AG20443 (cell line): ENCODE measurements around the gene TUBB3.

Experiments used
- DNase-seq: peaks from one replicate; pipeline ENCODE4 v3.0.0; 2012; ENCODE audit warnings: low spot score, mixed read lengths

TUBB3 gene

GRCh38 chr16:89938175-89938885, 15.2 kb downstream of the TUBB3 start:
- no peak for DNase-seq

DNA sequence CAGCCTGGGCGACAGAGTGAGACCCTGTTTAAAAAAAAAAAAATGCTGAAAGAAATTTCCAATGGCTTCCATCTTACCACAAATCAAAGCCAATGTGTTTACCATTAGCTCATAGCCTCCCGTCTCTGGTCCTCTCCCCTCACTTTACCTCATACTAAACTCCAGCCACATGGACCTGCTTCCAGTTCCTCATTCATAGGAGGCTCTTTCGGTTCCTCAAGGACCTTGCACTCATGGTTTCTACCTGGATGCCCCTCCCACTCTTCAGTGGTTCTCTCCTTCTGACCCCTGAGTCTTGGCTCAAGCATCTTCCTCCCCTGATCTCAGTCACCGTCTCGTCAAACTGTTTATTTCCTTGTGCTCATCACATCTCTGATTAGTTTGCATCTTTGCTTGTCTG, 21.6 kb downstream of the TUBB3 start:
- no peak for DNase-seq

GRCh38 chr16:89945654-89946053, 22.5 kb downstream of the TUBB3 start:
- DNase-seq = no peak

DNA sequence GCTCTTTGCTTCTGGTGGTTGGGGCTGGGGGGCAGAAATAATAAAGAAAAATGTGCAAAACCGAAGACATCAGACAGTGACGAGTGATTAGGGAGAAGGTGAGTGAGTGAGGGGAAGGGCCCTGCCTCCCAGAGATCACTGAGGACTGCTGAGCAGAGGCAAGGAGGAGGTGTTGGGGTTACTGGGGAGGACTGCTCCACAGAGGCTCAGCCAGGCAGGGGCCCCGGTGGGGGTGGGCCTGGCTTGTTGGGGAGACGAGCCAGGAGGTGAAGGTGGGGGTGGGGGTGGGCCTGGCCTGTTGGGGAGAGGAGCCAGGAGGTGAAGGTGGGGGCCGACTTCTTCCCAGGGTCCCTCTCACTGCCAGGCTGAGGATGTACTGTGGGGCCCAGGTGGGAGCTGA, 23.4 kb downstream of the TUBB3 start:
- no peak for DNase-seq

DNA sequence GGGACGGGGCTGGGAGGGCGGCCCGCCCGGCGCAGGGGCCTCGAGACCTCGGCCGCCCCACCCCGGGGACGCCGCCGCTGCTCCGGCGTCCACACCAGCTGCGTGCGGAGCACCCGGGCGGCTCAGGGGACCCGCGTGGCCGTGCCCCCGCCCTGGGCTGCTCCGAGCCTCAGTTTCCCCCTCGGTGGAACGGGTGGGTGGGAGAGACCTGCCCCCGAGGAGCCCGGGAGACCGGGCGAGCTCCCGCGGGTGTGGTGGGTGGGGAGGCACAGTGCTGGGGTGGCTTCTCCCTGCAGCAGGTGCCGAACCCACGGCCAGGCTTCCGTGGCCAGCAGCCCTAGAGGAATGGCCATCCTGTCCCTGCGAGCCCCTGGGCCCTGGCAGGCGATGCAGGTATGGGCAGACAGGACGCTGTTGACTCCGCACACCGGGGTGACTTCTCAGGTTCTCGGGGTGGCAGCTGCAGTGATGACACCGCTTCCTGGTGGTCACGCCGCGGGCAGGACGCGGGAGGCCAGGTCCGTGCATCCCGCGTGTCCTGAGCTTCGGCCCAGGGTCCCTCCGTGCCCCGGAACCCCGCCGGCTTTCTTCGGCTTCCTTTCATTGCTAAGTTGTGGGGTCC, 26.1 kb downstream of the TUBB3 start:
- DNase-seq = peak; percentile 39

DNA sequence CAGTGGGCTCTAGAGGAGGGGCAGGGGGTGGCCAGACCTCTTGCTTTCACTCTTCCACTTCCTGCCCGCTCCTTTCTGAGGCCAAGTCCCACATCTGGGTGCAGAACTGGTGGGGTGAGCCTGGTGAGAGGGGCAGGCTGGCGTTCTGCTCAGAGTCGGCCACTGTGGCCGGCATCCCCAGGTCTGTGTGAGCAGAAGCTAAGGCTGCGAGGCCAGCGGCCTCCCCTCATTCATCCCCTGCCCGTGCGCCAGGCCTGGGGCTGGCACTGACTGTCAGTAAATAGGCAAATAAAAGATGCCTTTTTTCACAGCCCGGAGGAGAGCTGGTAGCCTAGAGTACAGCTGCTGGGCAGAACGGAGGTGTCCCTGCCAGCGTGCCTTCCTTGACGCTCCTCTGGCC, 26.6 kb downstream of the TUBB3 start:
- DNase-seq = no peak

GRCh38 chr16:89951509-89951908, 28.4 kb downstream of the TUBB3 start:
- no peak for DNase-seq

GRCh38 chr16:89952049-89952448, 28.9 kb downstream of the TUBB3 start:
- no peak for DNase-seq

- DNase-seq = no peak
Observed at GRCh38 chr16:89952551-89952950, 29.4 kb downstream of the TUBB3 start.

- no peak for DNase-seq
Observed at GRCh38 chr16:89953671-89954406, 30.7 kb downstream of the TUBB3 start.

DNA sequence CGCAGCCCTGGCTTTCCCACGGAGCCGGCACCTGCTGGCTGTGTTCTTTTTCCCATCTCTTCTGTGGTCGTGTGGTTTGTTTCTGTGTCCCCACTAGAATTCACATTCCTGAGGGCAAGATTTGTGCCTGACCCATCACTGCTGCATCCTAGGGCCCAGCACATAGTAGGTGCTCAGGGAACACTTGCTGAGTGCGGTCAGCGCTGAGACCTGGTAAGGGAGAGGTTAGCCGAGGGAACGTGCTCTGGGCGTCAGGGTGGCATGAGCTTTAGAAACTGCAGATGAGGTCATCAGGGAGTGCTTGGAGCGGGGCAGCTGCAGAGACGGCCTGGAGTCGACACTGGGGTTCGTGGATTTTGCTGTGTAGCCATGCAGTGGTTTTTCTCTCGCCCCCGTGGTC, 31.3 kb downstream of the TUBB3 start:
- DNase-seq = no peak

GRCh38 chr16:89955001-89955685, 32.0 kb downstream of the TUBB3 start:
- no peak for DNase-seq

DNA sequence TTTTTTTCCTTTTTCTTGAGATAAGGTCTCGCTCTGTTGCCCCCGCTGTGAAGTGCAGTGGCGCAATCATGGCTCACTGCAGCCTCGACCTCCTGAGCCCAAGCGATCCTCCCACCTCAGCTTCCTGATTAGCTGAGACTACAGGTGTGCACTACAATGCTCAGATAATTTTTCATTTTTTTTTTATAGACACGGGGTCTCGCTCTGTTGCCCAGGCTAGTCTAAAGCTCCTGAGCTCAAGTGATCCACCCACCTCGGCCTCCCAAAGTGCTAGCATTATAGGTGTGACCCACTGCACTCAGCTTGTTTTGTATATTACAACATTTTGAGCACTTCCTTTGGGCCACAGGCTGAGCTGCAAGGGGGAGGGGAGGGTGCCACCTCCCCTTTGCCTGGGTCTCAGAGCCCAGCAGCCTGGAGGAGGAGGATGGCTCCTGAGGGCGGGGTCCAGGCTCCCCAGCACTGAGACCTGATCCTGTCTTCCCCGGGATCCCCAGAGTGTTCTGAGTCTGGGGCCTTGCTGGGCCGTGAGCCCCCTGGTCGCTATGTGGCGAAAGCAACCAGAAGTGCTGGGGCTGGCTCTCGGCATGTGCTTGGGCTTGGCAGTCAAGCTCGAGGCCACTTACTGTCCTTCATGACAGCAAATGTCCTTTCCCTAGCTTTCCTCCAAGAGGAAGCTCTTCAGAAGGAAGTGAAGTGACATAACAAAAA, 33.5 kb downstream of the TUBB3 start:
- DNase-seq = no peak

GRCh38 chr16:89957216-89957785, 34.2 kb downstream of the TUBB3 start:
- DNase-seq = no peak

DNA sequence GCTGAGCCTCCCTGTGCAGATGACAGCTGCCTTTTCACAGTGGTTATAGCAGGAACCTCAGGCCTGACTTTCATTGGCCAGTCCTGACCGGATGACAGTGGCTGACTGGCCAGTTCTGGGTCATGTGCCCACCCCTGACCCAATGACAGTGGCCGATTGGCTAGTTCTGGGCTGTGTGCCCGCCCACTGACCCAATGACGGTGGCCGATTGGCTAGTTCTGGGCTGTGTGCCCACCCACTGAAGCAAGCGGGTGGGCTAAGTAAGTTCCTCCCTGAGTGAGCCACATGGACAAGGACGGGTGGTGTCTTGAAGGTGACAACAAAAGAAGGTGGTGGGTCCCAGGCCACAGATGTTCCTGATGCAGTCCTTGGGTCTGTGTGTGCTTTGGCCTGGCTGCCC, 34.9 kb downstream of the TUBB3 start:
- peak; percentile 39 for DNase-seq

- DNase-seq = no peak
Observed at GRCh38 chr16:89958596-89958995, 35.5 kb downstream of the TUBB3 start.

DNA sequence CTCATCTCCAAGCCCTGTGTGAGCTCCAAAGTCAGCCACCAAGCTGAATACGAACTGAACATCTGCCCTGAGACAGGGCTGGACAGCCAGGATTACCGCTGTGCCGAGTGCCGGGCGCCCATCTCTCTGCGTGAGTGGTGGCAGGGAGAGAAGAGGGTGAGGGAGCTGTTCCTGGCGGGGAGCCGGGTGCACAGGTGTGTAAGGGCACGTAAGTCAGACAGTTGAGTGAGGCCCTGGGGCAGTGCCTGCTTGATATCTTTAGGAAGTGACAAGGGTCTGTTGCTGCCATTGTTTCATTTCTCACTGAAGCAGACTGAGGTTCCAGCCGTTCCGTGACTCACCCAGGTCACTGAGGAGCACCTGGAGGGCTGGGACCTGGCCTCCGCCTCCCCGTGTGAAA, 37.8 kb downstream of the TUBB3 start:
- DNase-seq = no peak

GRCh38 chr16:89961920-89962319, 38.8 kb downstream of the TUBB3 start:
- no peak for DNase-seq

DNA sequence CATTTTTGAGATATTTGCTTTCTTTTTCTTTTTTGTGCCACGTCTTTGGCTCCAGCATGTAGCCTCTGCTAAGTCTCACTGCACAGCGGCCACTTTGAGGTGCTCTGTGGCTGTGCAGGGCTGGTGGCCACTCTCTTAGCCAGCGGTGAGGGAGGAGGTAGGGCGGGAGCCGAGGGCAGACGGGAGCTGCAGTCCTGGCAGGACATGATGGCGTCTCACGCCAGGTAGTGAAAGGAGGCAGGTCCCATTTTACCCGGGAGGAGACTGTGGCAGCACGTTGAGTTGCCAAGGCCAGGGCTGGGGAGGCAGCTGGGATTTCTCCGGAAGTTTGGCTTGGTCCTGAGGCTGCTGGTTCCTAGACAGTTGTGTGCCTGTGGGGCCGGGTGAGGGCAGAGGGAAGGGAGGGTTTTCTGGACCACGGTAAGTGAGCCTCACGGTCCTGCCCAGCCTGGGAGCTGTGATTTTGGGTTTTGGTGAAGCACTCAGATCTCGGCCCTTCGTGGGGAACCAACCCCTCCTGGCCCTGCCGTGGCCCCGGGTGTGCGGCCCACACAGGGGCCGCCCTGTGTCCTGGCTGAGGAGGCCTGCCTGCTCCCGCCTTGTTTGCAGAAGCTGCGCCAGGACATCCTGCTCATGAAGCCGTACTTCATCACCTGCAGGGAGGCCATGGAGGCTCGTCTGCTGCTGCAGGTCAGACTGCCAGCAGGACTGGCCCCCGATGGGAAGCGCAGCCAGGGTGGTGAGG, 39.8 kb downstream of the TUBB3 start:
- DNase-seq = no peak

GRCh38 chr16:89964201-89964600, 41.1 kb downstream of the TUBB3 start:
- no peak for DNase-seq
